RPMI8226 (cell line): ENCODE data around the gene GPR4.
A peak's percentile ranks its signal among the peaks of the same experiment; 100 is the strongest.
"Not testable (repeated sequence)": the region's sequence is repeated elsewhere in the genome, so short reads cannot be mapped to it uniquely, and the experiment has no call there.

ENCODE experiments used
- DNase-seq: peaks from one replicate; pipeline ENCODE4 v3.0.0-alpha.2; 2015

The GPR4 gene

GRCh38 chr19:45621976-45622503 is 20.0 kb upstream of the GPR4 start:
- no peak for DNase-seq

DNA sequence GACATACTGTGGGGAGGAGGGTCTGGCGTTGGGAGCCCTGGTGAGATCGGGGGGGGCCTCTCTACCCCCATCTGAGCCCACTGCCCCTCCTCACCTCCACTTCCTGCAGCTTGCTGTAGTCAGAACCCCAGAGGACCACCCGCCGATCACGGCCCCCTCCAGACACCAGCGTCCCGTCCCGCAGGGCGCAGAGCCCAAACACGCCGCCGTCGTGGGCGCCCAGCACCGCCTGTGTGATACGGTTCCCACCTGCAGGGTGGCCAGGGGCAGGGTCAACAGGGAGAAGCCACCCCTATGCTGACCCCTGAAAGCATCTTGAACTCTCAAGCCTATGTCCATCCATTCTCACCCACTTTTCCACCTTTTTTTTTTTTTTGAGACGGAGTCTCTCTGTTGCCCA is 19.4 kb upstream of the GPR4 start:
- no peak for DNase-seq

DNA sequence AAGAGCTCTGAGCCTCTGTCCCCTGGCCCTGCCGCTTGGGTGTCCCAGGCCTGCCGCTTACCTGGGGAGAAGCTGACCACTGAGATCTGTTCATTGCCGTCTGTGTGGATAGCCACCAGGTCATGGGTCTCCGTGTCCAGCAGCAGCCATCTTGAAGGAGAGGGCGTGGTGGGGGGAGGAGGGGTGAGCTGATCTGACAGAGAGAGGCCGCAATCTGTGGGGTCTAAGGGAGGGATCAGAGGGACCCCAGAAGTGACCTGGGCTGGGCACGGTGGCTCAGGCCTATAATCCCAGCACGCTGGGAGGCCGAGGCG is 14.6 kb upstream of the GPR4 start:
- DNase-seq: no peak

- peak; percentile 72 for DNase-seq
Measured at GRCh38 chr19:45615795-45616703, 14.0 kb upstream of the GPR4 start.

- DNase-seq: not testable (repeated sequence)
Measured at GRCh38 chr19:45615056-45615455, 13.0 kb upstream of the GPR4 start.

GRCh38 chr19:45613926-45614725 is 12.1 kb upstream of the GPR4 start:
- DNase-seq: no peak

DNA sequence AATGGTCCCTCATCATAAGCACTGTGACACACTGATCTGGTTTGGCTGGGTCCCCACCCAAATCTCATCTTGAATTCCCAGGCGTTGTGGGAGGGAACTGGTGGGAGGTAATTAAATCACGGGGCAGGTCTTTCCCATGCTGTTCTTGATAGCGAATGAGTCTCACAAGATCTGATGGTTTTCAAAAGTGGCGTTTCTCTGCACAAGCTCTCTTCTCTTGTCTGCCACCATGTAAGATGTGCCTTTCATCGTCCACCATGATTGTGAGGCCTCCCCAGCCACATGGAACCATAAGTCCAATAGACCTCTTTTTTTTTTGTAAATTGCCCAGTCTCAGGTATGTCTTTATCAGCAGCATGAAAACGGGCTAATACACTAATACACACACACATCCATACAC is 6.9 kb upstream of the GPR4 start:
- DNase-seq: no peak

GRCh38 chr19:45607071-45608029 is 5.3 kb upstream of the GPR4 start:
- peak; percentile 32 for DNase-seq

DNA sequence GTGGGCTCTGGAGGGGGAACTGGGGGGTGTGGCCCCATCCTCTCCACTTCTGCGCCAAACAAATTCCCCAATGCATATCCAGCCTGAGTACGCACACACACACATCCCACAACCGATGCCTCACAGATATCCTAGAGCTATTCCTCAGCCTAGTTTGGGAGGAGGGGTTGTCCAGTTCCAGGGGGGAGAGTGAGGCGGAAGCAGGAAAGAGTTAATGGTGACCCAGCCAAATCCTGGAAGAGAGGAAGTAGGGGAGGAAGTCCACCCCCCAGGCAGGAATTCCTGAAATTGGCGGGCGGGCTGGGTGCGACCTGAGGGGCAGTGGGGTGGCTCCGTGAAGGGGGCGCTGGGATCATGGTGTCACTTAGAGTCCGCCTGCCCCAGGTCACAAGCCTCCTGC is 897 bp downstream of the GPR4 start:
- no peak for DNase-seq

GRCh38 chr19:45600340-45600885 is 1.6 kb downstream of the GPR4 start:
- DNase-seq: no peak

DNA sequence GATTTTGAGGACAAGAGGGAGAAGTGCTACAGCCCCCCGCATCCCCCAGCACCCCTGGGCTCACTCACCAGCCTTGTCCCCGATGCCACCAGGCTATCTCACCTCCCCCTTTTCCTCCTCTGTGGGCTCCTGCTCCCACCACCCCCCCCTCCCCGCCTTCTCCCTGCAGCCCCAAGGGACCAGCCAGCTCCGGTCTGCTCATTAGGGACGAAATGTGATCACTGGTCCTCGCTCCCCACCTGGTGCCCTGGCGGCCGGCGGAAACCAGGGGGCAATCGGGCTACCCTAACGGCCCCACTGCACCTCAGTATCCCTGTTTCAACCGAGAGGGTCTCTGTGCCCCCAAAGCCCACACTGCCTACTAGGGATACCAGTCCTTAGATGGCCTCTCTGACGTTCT is 2.7 kb downstream of the GPR4 start:
- DNase-seq: no peak

- no peak for DNase-seq
Measured at GRCh38 chr19:45598267-45599001, 3.6 kb downstream of the GPR4 start.

DNA sequence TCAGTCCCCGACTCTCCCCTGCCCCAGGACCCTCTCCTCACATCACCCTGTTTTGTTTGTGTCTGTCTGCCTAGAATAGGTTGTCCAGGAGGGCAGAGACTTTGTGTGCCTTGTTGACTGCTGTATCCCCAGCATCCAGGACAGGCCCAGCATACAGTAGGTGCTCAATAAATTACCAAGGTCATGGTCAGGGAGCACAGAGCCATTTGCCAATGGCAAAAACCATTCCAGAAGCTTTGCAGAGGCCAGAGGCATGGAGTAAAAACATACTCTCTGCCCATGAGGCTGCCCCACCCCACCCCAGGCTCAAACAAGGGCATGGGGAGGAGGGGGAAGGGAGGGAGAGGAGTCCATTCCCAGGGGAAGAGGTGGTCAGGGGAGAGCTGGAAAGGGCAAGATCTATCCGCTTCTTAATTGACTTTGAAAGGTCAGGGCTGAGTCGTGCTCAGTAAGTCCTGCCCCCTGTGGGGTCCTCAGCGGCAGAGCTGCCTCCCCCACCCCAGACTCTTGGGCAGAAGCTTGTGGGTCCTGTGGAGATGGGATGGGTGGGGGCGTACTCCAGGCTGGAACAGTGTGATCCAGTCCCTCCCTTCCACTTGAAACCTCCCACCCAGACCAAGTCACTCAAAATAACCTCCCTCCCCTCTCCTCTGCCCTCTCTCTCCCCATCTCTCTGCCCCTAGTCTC is 4.4 kb downstream of the GPR4 start:
- DNase-seq: no peak

DNA sequence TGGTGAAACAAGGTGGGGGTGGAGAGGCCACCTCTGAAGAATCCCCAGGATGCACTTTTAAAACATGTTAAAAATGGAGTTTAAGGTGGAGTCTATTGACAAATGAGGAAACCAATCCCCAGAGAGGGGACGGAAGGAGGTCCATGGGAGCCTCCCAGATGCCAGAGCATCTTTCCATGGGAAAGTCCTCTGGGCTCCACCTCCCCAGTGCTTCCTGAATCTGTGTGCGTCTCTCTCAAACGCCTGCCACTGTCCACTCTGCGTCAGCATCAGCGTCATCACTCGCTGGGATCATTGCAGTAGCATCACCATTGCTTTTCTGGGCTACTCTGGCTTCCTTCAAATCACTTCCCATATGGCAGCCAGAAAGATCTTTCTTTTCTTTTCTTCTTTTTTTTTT is 6.2 kb downstream of the GPR4 start:
- DNase-seq: no peak

GRCh38 chr19:45593520-45593919 is 8.5 kb downstream of the GPR4 start:
- no peak for DNase-seq

GRCh38 chr19:45592366-45592765 is 9.6 kb downstream of the GPR4 start:
- DNase-seq: no peak

GRCh38 chr19:45591638-45592005 is 10.4 kb downstream of the GPR4 start:
- DNase-seq: no peak

DNA sequence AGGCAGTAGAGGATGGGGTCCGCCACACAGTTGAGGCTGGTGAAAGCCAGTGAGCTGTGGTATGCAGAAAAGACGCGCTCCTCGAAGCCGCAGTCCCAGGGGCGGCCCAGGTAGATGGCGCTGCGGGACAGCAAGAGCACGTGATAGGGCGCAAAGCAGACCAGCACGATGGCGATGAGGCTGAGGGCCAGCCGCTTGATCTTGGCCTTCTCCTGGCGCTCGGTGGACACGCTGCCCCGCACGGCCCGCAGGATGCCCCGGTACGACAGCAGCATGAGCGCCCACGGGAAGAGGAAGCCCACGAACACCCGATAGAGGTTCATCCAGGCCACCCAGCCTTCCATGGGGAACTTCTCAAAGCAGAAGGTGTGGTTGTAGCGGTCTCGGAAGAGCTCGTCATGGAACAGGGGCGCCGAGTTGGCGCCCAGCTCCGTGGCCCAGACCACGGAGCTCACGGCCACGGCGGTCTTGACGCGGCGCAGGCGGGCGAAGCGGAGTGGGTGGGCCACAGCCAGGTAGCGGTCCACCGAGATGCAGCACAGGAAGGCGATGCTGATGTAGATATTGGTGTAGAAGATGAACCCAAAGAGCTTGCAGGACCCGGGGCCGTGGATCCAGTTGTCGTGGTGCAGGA is 10.9 kb downstream of the GPR4 start:
- peak; percentile 79 for DNase-seq

DNA sequence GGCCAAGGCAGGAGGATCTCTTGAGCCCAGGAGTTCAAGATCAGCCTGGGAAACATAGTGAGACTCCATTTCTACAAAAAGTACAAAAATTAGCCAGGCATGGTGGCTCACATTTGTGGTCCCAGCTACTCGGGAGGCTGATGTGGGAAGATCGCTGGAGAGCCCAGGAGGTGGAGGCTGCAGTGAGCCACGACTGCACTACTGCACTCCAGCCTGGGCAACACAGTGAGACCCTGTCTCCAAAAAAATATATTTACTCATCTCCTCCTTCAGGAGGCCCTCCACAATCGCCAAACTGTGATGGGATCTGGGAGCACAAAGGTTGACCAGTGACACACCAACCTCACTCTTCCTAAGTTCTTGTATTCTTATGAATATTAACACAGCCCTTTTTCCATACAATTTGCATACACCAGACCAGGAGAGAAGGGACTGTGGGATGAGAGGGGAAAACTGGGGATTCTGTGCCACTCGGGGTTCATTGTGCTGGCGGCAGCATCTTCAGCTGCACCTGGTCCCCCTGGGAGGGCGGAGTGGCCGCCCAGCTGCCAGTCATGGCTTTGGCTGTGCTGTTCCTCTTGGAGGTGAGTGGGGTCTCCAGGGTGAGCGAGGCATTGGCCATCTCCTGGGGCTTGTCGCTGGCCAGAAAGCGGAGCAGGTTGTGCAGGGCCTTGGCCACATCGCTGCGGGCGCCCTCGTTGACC is 11.6 kb downstream of the GPR4 start:
- DNase-seq: no peak

- DNase-seq: no peak
Measured at GRCh38 chr19:45589768-45590167, 12.2 kb downstream of the GPR4 start.
